Fibroblast of lung (primary cell): Measurements from ENCODE around the gene LRRC59. TPM values are rescaled to one million over a fixed set of nuclear protein-coding genes. Genes with fewer than 3 reads are reported as not detected.

Experiments
- DNase-seq, 2 donors: peaks; one replicate each; pipeline versions ENCODE4 v3.0.0 to v3.0.0-alpha.2; 2010; ENCODE audit warnings: low read depth in 2 of 2
- H2AFZ ChIP-seq: 2 replicates; pipeline ENCODE4 v1.5.1; 2012; ENCODE audit warnings: low read length, control low read depth, inconsistent platforms
- H3K27ac ChIP-seq: 2 replicates; pipeline ENCODE4 v1.5.1; 2011; ENCODE audit warnings: low read length, control low read depth; ENCODE audit not compliant: insufficient read depth
- H3K27me3 ChIP-seq: 2 replicates; pipeline ENCODE4 v1.5.1; 2011; ENCODE audit warnings: mild to moderate bottlenecking, low read length; ENCODE audit not compliant: control insufficient read depth, insufficient read depth
- H3K36me3 ChIP-seq: 2 replicates; pipeline ENCODE4 v1.5.1; 2011; ENCODE audit warnings: low read length; ENCODE audit not compliant: control insufficient read depth, insufficient read depth
- H3K4me1 ChIP-seq: 2 replicates; pipeline ENCODE4 v1.5.1; 2011; ENCODE audit warnings: low read length; ENCODE audit not compliant: control insufficient read depth, insufficient read depth; ENCODE audit errors: extremely low read depth
- H3K4me2 ChIP-seq: 2 replicates; pipeline ENCODE4 v1.5.1; 2011; ENCODE audit warnings: low read length, control low read depth; ENCODE audit not compliant: insufficient read depth; ENCODE audit errors: extremely low read depth
- H3K4me3 ChIP-seq, 4 experiments: fragments of 200-600 bp in 1 of 4; sonication (generic) in 1 of 4; replicated peaks in 1 of 4; 2 replicates each; pipeline ENCODE4 v1.5.1; 2011 to 2016; ENCODE audit warnings: low read length in 4 of 4, low read depth in 3 of 4, mild to moderate bottlenecking in 3 of 4, control low read depth in 2 of 4, inconsistent platforms in 1 of 4, mixed read lengths in 1 of 4; ENCODE audit not compliant: insufficient read depth in 1 of 4; ENCODE audit errors: control extremely low read depth in 1 of 4
- H3K79me2 ChIP-seq: 2 replicates; pipeline ENCODE4 v1.5.1; 2012; ENCODE audit warnings: mild to moderate bottlenecking, low read length, inconsistent platforms; ENCODE audit not compliant: control insufficient read depth, insufficient read depth
- H3K9ac ChIP-seq: 2 replicates; pipeline ENCODE4 v1.5.1; 2011; ENCODE audit warnings: mild to moderate bottlenecking, low read length, control low read depth; ENCODE audit not compliant: insufficient read depth
- H3K9me3 ChIP-seq: 2 replicates; pipeline ENCODE4 v1.5.1; 2012; ENCODE audit warnings: low read depth, low read length; ENCODE audit not compliant: control insufficient read depth, insufficient read depth
- H4K20me1 ChIP-seq: 2 replicates; pipeline ENCODE4 v1.5.1; 2011; ENCODE audit warnings: low read length; ENCODE audit not compliant: control insufficient read depth, insufficient read depth; ENCODE audit errors: extremely low read depth
- CTCF ChIP-seq, 2 donors: IDR thresholded peaks in 1 of 2; conservative IDR thresholded peaks in 1 of 2; 1 replicate in 1 of 2; 2 replicates in 1 of 2; pipeline ENCODE4 v1.5.1; 2011 to 2012; ENCODE audit warnings: low read length in 2 of 2, control low read depth in 1 of 2, inconsistent platforms in 1 of 2, low read depth in 1 of 2, mild to moderate bottlenecking in 1 of 2
- EZH2 ChIP-seq: IDR thresholded peaks from 2 replicates; pipeline ENCODE4 v1.5.1; 2012; ENCODE audit warnings: low read length, control low read depth, mild to moderate bottlenecking; ENCODE audit errors: missing control alignments
- polyA plus RNA-seq, 2 donors: library from polyadenylated mRNA; depleted of rRNA in 1 of 2; stranded (reverse) in 1 of 2; unstranded in 1 of 2; fragments of >200 nt; gene quantifications; 2 replicates each; pipeline ENCODE4 v1.2.1, GENCODE V29; 2011 to 2012; ENCODE audit warnings: missing spikeins in 1 of 2
- total RNA-seq: library from RNA; depleted of rRNA; stranded (reverse); fragments of >200 nt; gene quantifications from 2 replicates; pipeline ENCODE4 v1.2.1, GENCODE V29; 2014

LRRC59 gene
- total and polyA plus RNA-seq, 2 donors (not counting 1 experiment from before 2014, with no cell fraction given), result 88.7 to 142 TPM

DNA sequence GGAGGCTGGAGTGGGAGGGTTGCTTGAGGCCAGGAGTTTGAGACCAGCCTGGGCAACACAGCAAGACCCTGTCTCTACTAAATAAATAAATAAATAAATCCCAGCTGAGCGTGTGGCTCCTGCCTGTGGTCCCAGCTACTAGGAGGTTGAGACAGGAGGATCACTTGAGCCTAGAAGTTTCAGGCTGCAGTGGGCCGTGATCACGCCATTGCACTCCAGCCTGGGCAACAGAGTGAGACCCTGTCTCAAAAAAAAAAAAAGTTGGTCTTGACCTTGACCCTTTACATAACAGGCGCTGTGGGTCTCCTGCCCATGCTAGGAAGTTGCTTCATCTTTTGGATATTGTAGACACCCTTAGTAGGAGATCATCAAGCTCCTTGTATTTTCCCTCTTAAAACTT, 40.1 kb upstream of the LRRC59 start:
- no peak overlapping the region for H2AFZ ChIP-seq
- no peaks in the 10 kb centered on the region for H3K9me3 ChIP-seq
- TF ChIP-seq EZH2, result no peak
- no peak for TF ChIP-seq CTCF (conservative IDR thresholded peaks at IDR 0.05 in 1 of 2, IDR thresholded peaks at IDR 0.05 in 1 of 2; ENCODE audit: low read depth in 1 of 2, low read length in 2 of 2)
- no peak overlapping the region for H3K4me2 ChIP-seq
- H3K27ac ChIP-seq, result no peak overlapping the region
- H3K79me2 ChIP-seq, result no peaks in the 10 kb centered on the region
- no peaks in the 10 kb centered on the region for H3K36me3 ChIP-seq
- H3K4me3 ChIP-seq, result no peak overlapping the region
- no peaks in the 10 kb centered on the region for H4K20me1 ChIP-seq
- H3K9ac ChIP-seq, result no peak overlapping the region
- DNase-seq, result no peak
- H3K27me3 ChIP-seq, result no peaks in the 10 kb centered on the region
- H3K4me1 ChIP-seq, result no peaks in the 10 kb centered on the region

DNA sequence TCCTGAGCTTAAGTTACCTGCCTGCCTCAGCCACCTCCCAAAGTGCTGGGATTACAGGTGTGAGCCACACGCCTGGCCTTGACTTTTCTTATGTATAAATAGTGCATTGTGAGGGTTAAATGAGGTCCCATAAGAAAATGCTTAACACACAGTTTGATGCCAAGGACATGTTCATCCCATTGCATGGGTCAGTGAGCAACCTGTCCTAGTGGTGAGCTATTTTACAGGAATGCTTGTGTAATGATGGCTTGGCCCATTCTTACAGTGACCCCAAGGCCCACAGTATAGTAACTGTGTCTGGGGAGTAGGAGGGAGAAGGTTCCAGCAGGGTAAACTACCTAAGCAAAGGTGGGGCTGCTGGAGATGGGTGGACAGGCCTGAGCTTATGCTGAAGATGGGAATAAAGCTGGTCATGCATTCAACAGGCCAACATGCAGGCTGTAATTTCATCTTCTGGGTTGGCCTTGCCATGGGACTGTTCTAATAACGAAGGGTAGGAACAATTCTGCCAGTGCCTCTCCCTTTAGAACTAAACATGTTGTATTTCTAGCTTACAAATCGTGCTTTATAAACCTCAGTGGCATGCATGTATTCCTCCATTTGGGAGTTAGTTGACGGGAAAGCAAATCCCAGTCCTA, 34.9 kb upstream of the LRRC59 start:
- no peak for TF ChIP-seq CTCF (conservative IDR thresholded peaks at IDR 0.05 in 1 of 2, IDR thresholded peaks at IDR 0.05 in 1 of 2; ENCODE audit: low read depth in 1 of 2, low read length in 2 of 2)
- no peak for TF ChIP-seq EZH2
- no peak overlapping the region for H2AFZ ChIP-seq
- no peak for DNase-seq
- no peak overlapping the region for H3K4me2 ChIP-seq
- no peaks in the 10 kb centered on the region for H3K79me2 ChIP-seq
- no peak overlapping the region for H3K9ac ChIP-seq
- no peak overlapping the region for H3K4me3 ChIP-seq
- no peaks in the 10 kb centered on the region for H3K27me3 ChIP-seq
- H3K27ac ChIP-seq, result no peak overlapping the region
- H3K36me3 ChIP-seq, result no peaks in the 10 kb centered on the region
- H3K4me1 ChIP-seq, result no peaks in the 10 kb centered on the region
- H3K9me3 ChIP-seq, result no peaks in the 10 kb centered on the region
- H4K20me1 ChIP-seq, result no peaks in the 10 kb centered on the region

- no peaks in the 10 kb centered on the region for H3K79me2 ChIP-seq
- no peaks in the 10 kb centered on the region for H3K4me1 ChIP-seq
- H3K9me3 ChIP-seq, result no peaks in the 10 kb centered on the region
- TF ChIP-seq EZH2 (no peak), CTCF (conservative IDR thresholded peaks at IDR 0.05 in 1 of 2, IDR thresholded peaks at IDR 0.05 in 1 of 2; ENCODE audit: low read depth in 1 of 2, low read length in 2 of 2) (no peak)
- no peak overlapping the region for H3K4me2 ChIP-seq
- no peaks in the 10 kb centered on the region for H3K36me3 ChIP-seq
- H4K20me1 ChIP-seq, result no peaks in the 10 kb centered on the region
- no peak overlapping the region for H3K27ac ChIP-seq
- H3K4me3 ChIP-seq, result no peak overlapping the region
- H2AFZ ChIP-seq, result no peak overlapping the region
- H3K9ac ChIP-seq, result no peak overlapping the region
- no peak for DNase-seq
- H3K27me3 ChIP-seq, result no peaks in the 10 kb centered on the region
Measured at GRCh38 chr17:50430821-50431618, 33.7 kb upstream of the LRRC59 start.
